ENCODE data around the gene RNF150.

The RNF150 gene

DNA sequence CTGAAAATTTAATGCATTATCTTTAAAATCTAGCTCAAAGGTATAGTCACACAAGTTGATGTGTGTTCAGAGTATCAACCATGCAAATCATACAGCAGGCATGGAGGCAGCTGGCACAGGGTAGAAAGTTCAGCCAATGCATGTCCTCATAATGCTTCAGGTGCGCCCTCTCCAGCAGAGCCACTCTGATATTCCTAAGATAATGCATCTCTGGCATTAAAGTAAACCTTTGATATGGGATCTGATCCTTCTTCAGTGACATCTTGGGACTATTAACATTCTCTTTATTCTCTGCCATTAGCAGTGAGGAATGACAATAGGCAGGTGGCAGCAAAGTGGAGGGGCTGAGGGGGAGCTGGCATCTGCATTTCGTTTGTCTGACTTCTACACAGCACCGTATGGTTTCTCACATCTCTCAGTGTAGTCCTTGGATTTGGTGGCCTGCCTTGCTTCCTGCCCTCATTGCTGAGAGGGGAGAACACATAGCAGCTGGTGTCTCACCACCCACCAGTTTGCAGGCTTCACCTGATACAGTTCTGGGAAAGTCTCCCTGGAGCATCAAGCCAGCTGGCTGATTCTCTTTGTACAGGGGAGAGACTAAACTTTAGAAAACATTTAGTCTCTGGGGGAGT is 208.4 kb downstream of the RNF150 start:
- no peak for DNase-seq (ENCODE audit: low read depth, low spot score)

DNA sequence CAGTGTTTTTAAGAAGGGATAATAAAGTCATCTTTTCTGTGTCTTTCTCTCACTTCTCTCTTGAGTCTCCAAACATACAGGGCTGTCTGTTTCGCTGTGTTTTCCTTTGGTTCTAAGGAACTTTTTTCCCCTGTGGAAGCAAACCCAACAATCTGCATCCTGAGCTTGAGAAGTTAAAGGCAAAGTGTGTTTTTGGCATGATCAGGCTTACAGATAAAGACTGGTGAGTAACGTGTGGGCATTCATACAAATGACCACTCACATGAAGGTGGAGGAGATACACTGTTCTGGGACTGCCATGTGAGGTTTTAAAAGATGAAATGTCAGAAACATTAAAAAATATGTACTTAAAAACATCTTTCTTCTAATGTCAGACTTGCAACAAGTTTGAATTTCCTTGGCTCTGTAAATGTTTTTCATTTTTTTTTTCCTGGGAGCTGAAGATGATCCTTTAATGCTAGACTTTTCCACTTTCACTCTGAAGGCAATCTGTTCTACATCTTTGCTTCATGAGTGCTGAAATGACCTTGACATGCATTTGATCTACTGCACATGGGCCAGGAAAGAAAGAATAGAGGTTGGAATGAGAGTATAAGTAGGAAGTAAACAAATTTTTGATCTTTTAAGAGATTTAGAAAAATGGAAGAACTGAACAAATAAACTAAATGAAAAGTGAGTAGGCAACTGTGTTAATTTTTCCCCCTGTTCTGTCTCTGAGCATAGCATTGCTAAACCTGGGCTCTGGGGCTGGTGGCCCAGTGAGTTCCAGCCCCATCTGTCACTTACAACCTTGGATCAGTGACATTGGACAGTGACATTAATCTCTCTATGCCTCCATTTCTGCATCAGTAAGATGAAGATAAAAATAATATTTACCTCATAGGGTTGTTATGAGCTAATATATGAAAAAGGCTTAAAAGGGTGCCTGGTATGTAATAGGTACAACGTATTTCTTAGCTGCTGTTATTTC is 226.0 kb downstream of the RNF150 start:
- DNase-seq (ENCODE audit: low read depth, low spot score) = no peak

DNA sequence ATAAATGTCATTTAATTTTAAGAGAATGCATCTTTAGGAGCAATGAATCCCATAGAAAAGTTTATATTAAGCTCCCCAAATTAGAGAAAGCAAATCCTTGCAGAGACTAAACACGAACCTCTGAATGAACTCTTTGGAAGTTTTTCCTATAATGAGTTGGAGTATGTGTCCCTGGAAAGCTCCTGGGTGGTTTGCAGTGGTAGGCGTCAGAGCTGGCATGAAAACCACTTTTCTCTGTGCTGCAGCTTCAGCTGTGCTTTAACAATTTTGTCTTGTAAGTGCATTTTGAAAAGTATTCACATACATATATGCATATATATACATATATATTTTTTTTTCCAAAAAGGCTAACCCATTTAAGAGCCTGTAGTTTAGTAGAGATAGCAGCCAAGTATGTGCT is 228.4 kb downstream of the RNF150 start:
- no peak for DNase-seq (ENCODE audit: low read depth, low spot score)

DNA sequence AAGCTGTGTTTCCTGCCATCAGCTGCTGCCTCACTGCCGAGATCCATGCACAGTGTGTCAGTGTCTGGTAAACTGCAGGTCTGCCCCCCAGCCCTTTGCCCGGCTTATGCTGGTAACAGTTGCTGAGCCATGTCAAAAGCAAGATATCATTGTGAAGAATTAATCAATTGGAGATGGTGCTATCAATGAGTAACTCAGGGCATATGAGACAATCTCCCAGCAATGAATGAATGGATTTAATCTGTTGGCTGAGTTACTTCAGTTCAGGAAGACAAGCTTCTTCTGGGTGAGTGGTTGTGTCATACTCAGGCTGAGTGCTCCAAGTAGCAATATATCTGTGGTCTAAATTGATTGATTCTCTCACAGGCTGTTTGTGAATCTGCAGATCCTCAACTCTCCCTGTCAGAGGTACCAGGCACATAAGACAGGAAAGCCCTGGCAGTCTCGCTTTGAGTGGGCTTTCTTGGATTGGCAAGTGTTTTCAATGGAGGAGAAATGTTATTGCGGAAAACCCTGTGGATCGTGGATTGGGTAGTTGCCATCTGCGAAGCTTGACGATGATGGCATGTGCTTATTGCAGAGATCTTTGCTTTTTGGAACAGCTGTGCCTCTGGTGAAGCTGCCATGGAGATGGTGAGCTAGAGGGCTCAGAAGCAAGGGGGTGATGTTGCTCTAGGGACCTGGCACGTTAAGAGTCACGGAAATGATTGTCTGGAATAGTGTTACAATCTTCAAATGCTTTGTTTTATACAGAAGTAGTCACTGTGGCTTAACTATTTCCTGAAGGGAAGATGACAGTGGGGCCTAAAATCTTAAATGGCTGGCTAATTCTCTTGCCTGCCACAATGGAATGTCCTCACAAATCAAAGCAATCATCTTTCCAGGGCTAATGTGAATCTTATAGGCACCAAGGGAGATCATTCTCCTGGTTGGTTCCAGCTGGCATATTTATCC is 229.5 kb downstream of the RNF150 start:
- DNase-seq (ENCODE audit: low read depth, low spot score) = no peak

DNA sequence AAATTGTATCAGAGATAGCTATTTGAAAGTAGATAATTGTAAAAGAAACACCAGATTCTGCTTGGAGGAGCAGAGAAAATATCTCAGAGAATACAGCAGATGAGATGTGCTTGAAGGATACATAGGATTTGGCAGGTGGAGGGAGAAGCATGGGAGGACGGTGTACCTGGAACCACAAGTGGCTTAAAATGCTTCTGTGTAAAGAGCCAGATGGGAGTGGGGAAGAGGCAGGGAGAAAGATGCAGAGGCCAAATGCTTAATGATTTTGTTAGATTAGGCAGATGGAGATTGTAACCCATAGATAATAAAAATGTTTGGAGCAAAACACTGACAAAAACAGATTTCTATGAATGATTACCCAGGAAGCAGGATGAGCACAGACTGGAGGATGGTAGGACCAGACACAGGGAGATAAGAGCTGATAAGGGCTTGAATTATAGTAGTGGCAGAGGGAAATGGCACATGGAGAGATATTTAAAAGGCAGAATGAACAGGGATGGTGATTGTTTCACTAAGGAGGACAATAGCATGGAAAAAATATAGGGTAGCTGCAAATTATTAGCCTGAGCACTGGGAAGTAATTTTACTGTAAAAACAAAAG is 231.4 kb downstream of the RNF150 start:
- no peak for DNase-seq (ENCODE audit: low read depth, low spot score)

DNA sequence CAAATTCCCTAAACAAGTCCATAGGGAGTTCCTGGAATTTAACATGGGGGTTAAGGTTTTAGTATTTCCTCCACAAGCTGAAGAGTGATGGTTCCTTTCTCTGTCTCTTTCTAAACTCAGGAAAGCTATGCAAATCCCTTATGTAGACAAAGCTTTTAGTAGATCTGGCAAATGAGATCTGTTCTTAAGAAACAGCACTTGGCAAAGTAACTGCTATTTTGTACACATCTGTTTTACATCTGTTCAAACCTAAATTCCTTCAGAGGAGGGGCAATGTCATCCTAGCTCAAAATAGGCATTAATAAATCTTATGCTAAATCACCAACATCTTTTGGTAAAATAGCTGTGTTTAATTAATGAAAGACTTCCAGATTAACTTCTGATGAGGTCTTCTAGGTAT is 239.3 kb downstream of the RNF150 start:
- no peak for DNase-seq (ENCODE audit: low read depth, low spot score)

DNA sequence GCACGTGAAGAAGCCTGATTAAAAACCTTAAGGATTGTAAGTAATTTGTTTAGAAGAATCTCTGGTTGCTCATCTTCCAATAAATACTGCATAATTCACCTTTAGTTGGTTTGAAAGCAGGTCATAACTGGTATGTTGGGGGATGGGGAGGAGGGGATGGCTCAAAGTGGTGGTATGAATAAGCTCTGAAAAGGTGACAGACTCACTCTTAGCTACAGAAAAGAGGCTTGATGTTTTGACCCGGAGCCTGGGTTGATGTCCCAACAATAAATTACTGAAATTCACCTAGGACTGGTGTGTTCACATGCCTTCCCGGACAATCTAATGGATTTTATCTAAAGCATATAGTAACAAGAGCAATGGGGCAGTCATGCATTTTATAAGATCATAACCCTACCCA is 245.2 kb downstream of the RNF150 start:
- no peak for DNase-seq (ENCODE audit: low read depth, low spot score)

DNA sequence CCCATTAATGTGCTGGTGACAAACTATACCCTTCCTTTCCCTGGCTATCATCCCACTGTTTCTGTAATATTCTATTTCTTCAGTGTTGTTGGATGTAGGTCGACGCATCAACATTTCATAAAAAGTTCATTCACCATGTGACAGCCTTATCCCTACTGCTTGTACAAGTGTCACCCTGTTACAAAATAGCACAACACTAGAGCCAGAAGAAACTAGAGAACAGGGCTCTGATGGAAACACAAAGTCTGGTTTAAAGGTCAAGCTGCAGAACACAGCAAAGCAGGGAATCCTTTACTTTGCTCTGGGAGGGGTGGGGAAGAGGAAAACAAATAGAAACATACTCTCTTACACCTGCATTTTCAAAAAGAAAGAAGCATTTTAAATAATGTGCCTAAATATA is 245.8 kb downstream of the RNF150 start:
- no peak for DNase-seq (ENCODE audit: low read depth, low spot score)

DNA sequence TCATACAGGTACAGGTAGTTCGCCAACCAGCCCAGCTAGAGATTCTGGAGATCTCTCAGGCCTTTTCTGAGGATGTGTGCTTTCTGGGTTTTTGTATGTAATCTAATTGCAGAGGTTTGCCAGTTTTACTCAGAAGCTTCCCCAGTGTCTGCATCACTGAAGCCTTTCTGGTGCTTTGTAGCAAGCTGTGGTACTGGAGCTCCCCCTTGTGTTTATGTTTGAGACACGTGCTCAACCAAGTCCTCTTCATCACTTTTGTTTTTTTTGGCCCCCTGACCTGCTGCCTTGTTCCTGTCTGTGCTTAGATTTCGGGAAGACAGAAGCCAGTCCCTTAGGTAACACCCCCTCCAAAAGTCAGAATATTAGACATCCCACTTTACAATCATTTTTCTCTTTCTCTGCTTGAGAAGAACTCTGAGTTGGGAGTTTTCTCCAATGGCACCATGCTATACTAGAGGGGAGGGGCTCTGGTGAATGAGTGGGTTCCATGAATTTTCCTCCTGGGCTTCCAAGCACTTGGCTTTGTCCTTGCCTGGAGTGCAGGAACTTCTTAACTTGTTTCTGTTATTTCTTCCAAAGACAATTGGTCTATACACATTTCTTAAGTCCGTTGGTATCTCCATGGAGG is 248.7 kb downstream of the RNF150 start:
- peak; percentile 84 for DNase-seq (ENCODE audit: low read depth, low spot score)

DNA sequence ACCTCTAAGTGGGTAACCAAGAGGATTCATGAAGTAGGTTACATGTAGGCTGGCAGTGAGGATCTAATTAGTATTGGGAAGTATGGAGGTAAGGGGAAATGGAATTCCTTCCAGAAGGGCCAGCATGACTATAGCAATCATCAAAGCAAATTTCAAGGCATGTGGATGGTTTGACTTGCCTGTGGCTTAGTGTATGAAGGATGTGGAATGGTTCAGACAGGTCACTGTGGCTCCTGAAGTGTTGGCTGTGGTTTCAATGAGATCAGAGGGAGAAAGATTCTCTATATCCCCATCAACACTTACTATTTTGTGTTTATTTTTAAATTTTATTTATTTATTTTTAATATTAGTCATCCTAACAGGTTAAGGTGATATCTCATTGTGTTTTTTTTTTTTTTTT is 255.5 kb downstream of the RNF150 start:
- DNase-seq (ENCODE audit: low read depth, low spot score) = no peak

DNA sequence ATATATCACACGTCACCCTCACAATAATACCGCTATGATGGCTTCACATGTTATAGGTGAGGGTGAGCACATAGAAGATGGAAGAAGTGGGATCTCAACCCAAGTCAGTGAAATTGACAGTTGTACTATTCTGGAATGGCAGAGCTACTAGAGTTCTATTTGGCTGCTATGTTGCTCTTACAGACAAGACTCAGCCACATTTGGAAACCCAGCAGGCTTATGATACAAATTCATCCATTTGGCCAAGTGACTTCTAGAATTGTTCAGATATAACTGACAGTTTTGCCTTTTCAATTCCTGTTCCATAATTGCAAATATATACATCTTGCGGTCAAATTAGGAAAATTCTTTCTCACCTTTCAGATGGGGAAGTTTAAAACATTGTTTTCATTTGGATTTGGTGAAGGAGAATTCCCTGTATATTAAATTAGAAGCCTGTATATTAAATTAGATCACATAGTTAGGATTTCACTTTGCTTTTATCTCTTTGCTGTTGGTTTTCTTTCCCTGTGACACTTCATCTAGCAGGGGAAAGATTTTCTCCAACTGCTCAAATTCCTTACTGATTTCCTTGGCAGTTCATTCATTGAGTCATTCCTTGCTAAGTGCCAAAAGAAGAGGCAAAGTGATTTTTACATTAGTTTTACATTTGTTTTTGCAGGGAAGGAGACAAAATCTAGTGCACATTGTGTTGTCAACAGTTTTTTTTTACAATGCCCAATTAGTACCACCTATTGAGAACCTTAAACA is 256.5 kb downstream of the RNF150 start:
- no peak for DNase-seq (ENCODE audit: low read depth, low spot score)

DNA sequence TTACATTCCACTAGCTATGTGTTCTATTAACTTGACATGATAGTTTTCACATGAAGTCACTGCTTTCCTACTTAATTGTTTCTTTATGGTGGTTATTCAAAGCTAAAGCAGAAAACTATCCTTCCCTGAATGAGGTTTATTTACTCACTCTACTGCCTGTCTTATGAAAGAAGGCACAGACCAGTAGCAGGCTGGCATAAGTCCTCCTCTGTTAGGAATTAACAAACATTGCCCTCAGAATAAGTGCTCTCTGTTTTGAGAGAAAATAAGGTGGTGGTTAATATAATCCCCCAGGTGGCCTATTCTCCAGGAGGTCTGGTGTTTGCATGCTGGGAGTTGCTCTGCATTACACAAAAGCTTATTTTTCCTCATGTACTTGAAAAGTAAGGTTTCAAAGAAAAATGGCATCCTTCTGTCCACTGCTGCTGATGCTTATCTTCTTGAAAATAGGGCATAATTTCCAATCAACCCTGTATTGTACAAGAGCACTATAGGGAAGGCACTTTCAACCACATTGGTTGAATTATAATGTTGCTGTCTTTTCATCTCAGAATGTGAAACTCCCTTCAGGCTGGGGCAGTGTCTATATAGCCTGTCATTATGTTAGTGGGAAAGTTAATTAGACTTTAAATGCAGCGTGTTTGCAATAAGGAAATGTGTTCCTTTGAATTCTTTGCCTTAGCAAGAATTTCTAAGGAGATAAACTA is 257.4 kb downstream of the RNF150 start:
- no peak for DNase-seq (ENCODE audit: low read depth, low spot score)

DNA sequence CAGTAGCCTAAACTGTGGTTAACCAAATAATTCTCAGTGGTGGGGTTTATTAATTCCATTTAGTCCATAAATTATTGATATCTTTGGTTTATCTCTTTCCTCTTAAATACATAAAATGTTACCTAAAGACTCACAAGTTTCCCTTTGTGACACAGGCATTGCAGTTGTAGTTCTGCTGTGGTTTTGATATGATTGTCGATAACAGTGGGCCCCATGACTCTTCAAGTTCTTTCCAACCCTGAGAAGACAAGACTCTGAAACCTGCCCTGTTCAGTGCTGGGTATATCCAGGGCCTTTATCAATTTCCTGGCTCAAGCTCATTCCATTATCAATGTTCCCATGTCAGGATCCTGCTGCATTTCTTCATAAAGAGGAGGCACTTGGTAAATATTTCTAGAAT is 259.2 kb downstream of the RNF150 start:
- DNase-seq (ENCODE audit: low read depth, low spot score) = no peak

DNA sequence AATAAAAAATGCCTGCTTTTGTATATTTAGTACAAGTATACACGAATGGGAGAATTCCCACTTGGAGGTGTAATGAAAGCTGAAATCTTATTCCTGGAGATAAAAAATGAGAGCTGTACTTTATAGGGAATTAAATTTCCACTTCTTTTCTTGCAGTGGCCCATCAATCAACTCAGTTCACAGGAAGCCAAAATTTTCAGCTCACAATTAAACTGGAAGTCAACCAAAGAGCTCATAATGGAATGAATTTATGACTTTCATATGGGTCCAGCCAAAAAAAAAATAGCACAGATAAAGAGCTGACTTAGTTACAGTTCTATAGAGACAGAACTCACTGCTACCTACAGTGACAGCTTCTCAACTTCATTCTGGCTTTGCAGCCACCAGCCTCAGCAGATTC is 261.9 kb downstream of the RNF150 start:
- no peak for DNase-seq (ENCODE audit: low read depth, low spot score)

DNA sequence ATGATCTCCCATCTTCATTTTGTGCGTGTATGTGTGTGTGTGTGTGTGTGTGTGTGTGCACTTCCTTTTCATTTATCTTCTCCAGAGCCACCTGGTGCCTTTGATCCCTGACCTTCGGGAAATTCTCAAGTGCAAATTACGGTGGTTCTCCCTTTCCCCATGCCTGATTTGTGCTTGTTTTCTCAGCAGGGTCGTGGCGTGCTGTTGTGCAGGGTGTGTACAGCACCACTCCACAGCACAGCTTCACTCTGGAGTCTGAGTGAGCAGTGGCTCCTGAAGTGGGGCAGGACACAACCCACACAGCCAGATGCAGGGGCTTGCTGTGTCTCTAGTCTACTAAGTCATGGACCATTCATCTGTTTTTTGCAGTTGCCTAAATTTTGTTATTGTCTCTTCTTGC is 262.8 kb downstream of the RNF150 start:
- DNase-seq (ENCODE audit: low read depth, low spot score) = no peak

DNA sequence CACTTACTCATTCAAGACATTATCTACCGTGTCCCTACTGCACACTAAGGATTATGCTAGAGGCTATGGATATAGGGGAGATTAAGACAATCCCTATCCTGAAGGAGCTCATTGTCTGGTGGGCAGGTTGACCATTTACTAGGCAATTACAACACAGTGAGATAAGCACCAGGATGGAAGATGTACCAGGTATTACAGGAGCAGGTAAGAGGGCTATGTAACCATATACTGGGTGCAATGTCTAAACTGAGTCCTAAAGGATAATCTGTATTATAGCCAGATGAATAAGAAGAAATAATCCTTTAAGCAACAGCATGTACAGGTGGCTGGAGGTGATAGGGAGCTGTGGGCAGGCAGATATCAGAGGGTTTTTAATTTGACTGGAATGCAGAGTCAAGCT is 263.8 kb downstream of the RNF150 start:
- DNase-seq (ENCODE audit: low read depth, low spot score) = no peak

DNA sequence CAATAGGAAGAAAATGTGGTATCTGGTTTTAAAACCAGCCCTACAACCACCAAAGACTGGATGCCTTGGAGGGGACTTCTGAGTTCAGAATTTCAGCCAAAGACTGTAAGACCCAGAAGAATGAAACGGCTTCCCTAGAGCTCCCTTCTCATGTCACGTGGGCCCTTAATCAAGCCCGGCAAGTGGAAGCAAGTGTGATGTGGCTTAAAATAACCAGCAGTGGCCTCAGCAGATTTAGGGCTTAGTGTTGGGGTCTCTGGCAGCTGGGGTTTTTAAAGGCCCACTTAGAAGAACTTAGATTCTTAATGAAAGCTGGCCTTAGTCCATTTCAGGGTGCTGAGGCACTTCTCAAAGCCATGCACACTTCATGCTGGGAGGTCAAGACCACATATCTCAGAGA is 265.9 kb downstream of the RNF150 start:
- peak; percentile 21 for DNase-seq (ENCODE audit: low read depth, low spot score)

DNA sequence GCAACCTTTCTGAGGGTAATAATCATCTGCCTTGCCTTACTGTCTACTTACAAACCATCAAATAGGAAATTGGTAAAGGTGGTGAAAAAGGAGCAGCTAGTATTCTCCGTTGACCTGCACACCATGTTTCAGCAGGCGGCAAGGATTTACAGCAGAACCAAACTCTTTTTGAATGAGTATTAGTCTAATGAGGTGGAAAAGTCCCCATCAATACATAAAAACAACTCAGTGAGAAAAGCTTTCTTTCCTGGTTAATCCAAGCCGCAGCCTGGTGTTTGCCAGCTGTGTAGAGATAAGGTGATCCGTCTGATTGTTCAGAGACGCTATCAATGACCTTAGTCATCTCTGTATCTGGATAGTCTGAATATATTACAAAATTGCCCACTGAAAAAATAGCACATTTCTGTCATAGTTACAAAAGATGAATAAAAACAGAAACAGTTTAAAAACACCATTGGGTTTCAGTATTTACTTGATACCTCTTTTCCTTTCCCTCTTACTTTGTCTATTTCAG is 266.7 kb downstream of the RNF150 start:
- DNase-seq (ENCODE audit: low read depth, low spot score) = no peak
